NCI-H128 (cell line): ENCODE data around the gene IDH1.
"Not testable (repeated sequence)": the region's sequence is repeated elsewhere in the genome, so short reads cannot be mapped to it uniquely, and the experiment has no call there.

Experiments
- DNase-seq: peaks from one replicate; lab custom pipeline; 2025; ENCODE audit not compliant: unreplicated experiment; lab: John Stamatoyannopoulos, UW

IDH1 gene

DNA sequence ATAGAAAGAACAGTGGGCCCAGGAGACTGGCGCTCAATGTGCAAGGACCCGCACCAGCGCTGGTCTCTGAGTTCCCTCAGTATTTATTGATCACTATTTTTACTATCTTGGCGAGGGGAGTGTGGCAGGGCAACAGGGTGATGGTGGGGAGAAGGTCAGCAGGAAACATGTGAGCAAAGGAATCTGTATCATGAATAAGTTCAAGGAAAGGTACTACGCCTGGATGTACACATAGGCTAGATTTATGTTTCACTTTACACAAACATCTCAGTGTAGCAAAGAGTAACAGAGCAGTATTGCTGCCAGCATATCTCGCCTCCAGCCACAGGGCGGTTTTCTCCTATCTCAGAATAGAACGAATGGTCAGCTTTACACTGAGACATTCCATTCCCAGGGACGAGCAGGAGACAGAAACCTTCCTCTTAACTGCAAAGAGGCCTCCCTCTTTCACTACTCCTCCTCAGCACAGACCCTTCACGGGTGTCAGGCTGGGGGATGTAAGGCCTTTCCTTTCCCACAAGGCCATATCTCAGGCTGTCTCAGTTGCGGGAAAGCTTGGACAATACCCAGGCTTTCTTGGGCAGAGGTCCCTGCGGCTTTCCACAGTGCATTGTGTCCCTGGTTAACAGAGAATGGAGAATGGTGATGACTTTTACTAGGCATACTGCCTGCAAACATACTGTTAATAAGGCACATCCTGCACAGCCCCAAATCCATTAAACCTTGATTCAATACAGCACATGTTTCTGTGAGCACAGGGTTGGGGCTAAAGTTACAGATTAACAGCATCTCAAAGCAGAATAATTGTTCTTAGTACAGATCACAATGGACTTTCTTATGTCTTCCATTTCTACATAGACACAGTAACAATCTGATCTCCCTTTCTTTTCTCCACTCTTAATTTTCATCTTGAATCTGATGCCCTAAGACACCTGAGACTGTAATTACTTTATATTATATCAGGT is 2.3 kb upstream of the IDH1 start:
- DNase-seq = not testable (repeated sequence)

DNA sequence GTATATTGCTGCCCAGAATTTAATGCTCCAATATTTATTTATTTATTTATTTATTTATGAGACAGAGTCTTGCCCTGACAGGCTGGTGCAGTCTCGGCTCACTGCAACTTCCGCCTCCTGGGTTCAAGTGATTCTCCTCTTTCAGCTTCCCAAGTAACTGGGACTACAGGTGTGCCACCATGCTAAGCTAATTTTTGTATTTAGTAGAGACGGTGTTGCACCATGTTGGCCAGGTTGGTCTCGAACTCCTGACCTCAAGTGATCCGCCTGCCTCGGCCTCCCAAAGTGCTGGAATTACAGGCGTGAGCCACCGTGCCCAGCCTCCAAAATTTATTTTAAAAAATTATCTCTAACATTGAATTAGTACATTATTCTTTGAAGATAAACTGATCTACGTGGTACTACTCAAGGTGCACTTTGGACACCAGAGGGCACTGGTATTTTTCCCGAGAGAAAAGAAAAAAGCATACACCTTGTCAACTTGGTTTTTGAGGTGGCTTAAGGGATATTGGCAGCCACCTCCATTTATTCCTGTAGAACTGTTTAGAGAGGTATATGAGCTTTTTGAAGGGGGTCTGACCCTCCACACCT is 1.4 kb upstream of the IDH1 start:
- no peak for DNase-seq

DNA sequence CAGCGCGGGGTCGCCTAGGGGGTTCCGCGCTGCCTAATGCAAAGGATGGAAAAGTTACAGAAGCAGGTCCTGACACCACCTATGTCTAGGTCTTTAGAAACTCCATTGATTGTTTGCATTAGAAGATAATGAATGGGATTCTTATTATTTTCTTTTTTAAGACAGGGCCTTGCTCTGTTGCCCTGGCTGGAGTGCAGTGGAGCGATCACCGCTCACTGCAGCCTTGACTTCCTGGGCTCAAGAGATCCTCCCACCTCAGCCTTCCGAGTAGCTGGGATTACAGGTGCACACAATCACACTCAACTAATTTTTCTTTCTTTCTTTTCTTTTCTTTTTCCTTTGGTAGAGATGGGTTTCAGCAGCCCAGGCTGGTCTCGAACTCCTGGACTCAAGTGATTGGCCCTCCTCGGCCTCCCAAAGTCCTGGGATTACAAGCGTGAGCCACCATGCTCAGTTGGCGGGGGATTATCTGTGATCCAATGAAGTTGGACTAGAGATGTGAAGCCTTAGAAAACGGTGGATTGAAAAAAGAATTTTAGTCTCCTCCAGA is 761 bp upstream of the IDH1 start:
- DNase-seq = no peak

DNA sequence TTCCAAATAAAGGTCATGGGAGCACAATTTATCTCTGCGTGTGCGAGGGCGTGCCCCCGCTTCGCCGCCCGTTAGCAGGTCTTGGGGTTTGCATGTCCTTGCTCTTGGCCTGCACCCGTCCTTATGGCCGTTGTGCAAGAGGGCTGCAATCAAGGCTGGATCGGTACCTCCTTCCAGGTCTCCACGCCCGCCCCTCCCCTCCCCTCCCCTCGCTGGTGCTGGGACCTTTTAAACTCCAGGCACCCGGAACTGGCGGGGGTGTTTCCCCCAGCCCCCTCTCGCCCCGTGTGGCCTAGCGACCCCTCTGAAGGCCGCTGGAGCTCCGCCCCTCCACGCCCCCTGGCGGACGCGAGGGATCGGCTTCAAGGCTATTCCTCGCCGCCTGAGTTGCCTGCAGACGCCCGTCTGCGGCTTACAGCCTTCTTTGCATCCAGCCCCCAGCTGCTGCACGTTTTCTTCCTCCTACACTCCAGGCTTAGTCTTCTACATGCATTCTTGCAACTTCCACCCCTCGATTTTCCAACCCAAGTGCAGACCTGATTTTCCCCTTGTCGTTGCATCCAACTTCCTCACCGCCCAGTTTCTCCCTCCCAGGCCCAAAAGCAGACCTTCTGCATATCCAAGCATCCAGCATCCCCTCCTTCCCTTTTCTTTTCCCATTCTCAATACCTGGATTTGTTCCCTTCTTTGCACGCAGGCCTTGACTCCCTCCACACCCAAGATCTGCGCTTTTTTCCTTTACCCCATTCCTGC is 577 bp downstream of the IDH1 start:
- peak; percentile 31 for DNase-seq

DNA sequence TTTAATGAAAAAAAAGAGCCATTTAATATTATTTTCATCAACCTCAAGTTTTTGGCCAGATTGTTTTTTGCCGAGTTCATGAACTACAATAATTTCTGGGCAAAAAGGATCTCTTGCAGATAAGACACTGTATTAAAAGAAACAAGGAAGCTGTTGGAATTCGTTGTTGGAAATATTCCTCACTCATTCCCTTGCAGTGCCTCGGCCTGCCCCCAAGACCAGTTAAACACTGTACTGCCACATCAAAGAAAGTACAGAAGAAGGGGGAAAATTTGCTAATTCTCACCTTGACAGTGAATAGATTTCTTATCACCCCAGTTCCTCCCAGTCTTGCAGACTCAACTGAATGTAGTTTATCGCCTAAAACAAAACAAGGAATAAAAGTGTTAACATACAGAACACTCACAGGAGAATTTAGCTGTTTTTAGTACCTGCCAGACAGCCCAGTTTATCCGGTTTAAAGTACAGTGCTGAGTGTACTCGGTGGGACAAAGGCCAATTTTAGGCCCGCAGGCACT is 1.2 kb downstream of the IDH1 start:
- DNase-seq = no peak

DNA sequence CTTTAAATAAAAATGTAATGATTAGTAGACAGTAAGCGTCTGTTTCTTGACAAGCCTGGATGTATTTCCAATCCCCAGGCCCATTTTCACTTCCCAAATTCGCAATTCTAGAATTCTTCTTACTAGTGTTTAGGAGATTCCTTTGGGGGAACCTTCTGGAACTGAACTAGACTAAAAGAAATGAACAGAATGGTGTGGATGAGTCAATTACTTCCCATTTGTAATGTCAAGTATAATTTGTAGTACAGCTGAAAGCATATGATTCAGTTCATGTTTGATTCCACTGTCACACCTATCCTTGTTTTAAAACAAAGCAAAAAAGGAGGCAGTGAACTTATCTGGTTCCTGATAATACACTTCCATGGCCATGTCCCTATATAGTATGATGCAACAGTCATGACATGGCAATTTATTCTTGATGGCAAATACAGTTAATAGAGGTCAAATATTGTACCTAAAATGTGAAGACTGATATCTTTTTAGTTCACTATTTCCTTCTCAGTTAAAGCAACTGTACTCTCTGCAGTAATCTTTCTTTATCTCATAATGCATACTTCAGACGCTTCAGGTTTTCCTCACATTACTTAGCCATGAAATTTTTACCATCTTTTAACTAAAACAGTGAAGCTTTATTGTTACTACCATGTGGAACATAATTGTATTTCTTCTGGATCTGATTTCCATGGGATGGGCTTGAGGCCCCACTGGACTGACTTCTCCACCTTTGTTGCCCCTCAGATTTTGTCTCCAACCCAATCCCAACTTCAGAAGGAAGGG is 2.0 kb downstream of the IDH1 start:
- DNase-seq = no peak

DNA sequence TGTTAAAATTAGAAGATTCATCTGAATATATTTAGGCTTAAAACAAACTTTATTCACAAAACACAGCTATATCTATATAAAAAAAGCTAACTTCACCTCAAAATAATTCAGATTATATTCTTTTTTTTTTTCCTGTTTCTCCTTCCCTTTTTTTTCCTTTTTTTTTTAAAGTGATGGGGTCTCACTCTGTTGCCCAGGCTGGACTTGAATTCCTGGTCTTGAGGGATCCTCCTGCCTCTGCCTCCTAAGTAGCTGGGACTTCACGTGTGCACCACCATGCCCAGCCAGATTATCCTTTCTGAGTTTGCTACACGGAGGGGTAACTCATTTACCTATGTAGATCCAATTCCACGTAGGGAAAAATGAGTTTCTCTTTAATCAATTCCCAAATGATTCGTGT is 3.8 kb downstream of the IDH1 start:
- DNase-seq = no peak

DNA sequence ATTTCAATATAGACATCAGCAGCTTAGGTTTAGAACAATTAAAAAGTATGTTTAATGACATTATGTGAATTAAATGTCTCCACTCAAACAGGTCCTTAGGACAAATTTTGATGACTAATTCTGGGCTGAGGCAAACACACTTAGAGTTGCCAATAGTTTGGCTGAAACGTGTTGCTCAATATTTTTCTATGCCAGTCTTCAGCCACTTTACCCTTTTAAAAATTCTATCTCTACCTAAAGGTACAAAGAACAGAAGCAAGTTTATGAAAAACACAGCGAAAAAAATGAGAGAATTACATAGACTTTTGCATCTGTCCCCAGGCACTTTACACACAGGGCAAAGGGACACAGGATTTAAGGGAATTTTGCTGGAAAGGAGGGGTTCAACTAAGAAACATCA is 4.5 kb downstream of the IDH1 start:
- no peak for DNase-seq

DNA sequence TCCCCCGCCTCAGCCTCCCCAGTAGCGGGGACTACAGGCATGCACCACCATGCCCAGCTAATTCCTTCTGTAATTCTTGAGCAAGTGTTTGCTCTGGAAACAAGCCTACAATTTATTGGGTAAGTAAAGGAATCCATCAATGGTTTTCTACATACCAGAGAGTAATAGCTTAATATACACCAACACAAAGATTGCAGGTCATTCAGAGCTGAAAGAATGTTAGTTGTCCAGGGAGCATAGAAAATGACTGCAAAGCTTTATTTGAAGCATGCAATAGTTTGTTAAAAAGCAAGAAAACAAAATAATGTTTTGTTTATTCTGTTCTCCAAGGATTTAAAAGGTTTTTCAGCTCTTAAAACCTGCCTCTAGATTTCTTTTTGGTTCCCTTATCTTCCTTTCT is 5.6 kb downstream of the IDH1 start:
- DNase-seq = no peak

DNA sequence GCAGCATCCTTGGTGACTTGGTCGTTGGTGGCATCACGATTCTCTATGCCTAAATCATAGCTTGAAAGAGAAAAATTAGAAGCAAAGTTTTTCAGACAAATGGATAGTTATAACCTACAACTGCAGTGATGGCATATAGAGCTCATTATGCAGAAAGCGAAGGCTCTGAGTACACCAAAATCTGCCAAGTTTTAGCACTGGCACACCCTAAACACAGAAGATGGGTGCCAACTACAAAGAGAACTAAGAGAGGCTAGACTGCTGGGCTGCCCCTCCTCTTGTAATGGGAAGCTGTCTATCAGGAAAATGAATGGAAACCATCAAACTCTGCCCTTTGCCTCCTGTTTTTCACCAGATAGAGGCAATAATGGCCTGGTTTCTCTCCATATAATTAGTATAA is 6.3 kb downstream of the IDH1 start:
- DNase-seq = no peak

DNA sequence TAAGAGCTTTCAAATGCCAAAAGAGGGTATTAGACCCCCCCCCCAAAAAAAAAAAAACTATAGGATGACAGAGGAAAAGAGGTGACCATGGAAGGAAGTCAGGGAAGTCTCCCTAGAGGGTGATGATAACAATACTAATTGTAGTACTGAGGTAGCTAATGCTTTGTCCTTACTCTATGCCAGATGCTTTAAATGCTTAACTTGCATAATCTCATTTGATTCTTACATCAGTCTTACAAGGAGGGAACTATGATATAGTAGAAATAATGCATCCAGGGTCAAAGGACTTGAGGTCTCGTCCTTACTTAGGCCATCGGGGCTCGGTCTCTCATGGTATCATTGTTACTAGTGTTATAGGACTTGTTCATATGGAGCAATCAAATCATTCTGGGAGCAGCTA is 9.1 kb downstream of the IDH1 start:
- no peak for DNase-seq

DNA sequence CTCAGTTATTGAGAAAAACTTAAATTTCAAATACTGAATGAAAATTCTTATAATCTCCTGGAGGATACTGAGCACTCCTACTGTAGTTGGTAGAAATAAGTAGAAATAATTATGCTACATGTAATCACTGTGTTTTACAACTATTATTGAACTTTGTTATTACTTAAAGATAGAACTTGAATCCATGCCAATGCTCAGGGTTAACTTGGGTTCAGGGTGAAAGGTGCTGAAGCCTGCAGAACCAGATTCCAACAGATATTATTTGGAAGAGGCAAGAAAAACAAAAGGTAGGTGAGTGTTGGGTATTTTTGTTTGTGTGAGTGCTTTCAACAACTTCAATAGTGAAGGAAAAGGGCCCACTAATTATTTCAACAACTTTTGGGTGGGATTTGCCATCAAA is 10.4 kb downstream of the IDH1 start:
- no peak for DNase-seq

DNA sequence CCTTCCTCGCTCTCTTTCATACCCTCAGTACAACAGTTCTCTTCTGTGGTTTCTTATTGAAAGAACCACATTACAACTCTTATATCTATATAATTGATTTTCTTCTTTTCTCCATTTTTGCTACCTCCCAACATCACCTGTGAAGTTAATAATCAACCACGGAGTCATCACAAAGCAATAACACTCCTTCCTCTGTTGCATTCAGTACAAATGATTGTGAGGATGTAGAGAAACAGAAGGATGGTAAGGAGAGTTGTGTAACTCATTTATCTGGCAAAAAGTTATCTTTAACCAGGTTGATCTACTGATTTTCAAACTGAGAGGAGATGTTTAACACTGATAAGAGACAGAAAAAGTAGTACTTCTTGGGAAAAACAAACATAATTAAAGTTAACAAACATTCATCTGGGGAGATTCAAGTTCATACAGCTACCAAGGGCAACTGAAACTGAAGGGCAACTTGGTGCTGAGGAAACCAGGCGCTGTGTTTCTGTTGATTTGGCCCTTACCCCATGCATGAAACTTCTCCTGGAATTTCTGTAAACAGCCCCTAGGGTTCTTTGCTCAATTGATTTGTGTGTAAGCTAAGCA is 14.2 kb downstream of the IDH1 start:
- no peak for DNase-seq

DNA sequence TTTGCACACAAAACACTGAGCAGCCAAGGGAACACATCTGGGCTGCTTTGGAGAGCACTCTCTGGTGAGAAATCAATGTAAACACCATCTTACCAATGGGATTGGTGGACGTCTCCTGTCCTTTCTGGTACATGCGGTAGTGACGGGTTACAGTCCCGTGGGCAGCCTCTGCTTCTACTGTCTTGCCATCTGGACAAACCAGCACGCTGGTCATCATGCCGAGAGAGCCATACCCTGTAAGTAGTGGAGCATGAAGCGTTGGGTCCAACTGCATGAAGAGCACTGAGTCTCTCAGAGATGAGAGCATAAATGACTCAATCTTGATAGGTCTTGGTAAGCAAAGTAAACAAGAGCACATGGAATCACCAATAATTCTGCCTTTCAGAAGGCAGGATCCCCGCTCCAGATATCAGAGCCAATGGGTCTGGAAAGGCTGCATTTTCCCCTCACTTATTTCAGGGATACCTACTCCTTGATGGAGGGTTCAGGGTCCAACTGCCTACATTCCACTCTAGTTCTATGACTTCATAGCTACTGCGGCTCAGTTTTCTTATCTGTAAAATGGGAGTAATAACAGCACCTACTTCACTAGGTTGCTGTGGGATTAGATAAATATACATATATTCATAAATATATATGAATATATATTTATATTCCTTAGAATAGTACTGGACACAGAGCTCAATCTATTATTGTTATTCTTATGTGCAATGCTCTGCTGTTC is 14.9 kb downstream of the IDH1 start:
- DNase-seq = no peak

DNA sequence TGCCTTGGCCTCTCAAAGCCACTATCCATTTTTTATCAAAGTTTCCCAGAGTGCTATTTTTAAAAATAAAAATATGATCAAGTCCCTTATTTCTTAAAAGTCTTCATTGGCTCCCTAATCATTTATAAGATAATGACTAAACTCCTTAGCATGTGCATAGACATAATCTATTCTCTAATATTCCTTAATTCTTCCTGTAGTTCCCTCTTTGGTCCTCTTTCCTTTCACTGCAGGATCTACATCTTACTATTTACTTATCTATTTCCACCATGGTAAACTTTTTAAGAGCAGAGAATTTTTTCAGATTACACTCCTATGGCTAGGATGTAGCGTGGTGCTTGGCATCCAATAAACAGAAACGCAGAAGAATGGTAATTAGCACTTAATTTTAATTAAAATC is 19.0 kb downstream of the IDH1 start:
- no peak for DNase-seq

DNA sequence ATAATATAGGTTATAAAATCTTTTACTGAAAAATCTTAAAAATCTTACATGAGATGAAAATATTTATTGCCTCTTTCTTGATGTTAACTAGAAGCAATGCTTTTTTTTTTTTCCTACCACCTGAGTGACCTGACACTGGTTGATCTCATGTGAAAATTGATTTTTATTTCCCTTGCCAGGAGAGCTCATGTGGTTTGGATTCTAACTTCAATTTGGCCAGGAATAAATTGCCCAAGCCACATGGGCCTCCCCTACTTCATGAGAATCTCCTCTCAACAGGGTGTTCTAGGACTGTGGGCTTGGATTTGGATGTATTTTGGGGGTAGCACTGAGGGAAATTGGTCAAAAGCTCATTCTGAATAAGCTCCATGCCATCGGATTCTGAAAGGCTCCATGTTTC is 20.1 kb downstream of the IDH1 start:
- no peak for DNase-seq

DNA sequence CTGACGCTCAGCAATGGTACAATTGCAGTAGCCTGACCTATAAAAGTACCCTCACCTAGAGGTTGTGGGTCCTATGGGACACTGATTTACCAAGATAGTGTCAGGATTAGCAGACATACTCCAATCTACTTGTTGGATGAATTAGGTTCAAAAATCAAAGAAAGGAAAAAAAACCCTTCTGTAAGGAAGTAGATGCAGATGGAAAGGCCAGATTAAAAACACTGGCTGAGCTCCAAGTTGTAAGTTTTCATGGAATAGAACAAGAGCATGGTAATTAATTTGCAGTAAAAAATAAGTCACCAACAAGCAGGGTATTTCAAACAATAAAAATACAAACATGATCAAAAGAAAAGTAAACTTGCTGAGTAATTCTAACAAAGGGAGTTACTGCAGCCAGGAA is 26.4 kb downstream of the IDH1 start:
- DNase-seq = no peak

DNA sequence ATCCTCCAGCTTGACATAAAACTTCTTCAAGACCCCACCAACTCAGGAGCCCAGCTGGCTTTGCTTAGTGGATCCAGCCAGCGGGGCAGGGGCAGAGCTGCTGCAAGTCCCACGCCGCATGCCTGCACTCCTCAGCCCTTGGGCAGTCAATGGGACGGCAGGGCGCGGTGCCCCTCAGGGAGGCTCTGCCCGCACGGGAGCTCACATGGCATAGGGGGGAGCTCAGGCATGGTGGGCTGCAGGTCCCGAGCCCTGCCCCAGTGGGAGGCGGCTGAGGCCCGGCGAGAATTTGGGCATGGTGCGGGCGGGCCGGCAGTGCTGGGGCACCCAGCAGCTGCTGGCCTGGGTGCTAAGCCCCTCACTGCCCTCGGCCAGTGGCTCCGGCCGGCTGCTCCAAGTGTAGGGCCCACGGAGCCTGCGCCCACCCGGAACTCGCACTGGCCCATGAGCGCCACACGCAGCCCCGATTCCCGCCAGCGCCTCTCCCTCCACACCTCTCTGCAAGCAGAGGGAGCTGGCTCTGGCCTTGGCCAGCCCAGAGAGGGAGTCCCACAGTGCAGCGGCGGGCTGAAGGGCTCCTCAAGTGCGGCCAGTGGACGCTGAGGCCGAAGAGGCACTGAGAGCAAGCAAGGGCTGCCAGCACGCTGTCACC is 27.2 kb downstream of the IDH1 start:
- DNase-seq = no peak

DNA sequence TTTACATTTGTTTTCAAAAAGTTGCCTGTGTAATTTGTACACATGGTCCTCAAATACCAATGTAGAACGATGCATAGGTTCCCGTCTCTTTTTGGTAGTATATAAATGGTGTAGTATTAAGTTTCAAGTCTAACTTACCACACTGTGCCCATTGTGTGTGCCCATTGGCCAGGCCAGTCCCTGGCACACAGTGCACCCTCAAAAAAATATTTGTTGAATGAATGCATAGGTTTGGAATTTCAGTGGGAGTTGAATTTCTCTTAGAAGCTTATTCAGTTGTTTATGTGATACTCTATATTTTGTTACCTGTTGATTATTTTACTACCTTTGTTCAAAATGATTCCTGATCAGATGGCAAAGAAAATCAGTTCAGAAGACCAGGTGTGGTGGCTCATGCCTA is 30.1 kb downstream of the IDH1 start:
- no peak for DNase-seq
